GM21619 (cell line): ENCODE measurements around the gene LRRC18.

ENCODE experiments used
- ATAC-seq: cut with Tn5 transposase; IDR thresholded peaks from one replicate; pipeline ENCODE4 v1.9.1; 2021; ENCODE audit not compliant: unreplicated experiment

LRRC18 gene

DNA sequence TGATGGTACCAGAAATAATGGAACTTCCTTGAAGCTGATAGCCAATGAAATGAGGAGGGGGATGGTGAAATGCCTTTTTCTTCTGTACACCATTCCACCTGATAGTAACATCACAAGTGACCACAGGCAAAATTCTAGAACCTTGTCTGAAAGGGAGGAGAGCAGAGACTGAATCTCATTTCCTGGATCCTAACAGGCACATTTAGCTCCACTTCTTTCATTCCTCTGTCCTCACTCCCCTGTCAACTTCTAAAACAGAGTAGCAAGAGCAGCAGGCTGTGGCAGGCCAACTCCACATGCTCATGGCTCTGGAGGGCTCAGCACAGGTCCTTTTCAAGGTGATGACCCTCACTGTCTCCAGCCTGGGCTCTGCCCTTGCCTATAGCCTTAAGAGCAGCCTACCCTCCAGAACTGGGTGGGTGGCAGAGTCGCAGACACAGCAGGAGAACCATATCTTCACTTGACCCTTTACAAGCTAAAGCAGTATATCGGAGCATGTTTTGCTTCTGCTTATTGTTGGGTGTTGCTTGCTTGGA, at the start of gene LRRC18:
LRRC18 (minus strand) TSS at position 51 of the 536 bp plus-strand sequence. CDS start 25,685 bp downstream, outside the sequence.
- ATAC-seq = no peak

DNA sequence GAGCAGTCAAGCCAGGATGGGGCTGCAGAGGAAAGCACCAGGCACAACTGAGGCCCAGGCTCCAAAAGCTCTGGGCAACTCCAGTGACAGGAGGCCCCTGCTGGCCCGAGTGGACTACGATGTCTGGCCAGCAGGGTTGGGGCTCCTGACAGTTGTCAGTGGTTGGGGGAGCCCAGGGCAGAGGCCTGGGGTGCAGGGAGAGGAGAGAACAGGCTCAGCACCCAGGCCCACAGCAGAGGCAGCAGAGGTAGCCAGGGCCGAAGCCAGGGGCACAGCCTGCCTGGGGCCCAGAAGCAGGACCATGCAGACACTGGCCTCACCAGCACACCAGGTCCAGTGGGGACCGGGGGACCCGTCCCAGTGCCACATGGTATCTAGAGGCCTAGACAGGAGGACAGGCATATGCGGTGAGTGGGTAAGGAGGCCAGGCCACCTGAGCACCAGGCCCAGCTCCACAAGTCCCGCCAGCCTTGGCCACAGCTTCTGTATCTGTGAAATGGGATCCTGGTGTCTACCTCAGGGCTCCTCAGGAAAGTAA, 46.0 kb upstream of the LRRC18 start:
- no peak for ATAC-seq

GRCh38 chr10:48983648-48984351, 44.2 kb upstream of the LRRC18 start:
- ATAC-seq = no peak

DNA sequence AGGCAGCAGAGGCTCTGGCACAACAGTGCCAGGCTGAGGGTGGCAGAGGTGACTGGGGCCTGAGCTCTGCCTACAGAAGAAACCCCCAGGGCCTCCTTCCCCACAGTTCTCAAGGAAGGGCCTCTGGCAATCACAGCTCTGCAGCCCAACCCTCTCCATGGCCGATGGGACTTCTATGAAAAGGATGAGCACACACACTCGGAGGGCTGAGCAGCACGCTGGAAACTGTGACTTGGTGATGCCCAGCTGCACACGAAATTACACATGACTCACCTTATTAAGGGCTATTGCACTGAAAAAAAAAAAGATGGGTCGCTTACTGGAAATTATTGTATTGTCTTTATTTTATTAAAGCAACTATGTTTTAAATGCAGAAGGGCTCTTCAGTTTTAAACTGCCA, 42.9 kb upstream of the LRRC18 start:
- no peak for ATAC-seq

GRCh38 chr10:48981310-48981907, 41.8 kb upstream of the LRRC18 start:
- no peak for ATAC-seq

- no peak for ATAC-seq
These were observed 38.7 kb upstream of the LRRC18 start for GRCh38 chr10:48978318-48978717.

- ATAC-seq = no peak
These were observed 36.6 kb upstream of the LRRC18 start for GRCh38 chr10:48976196-48976595.

GRCh38 chr10:48974510-48975156, 35.0 kb upstream of the LRRC18 start:
- no peak for ATAC-seq

GRCh38 chr10:48973065-48973464, 33.4 kb upstream of the LRRC18 start:
- no peak for ATAC-seq

- ATAC-seq = no peak
These were observed 31.0 kb upstream of the LRRC18 start for GRCh38 chr10:48970654-48971053.

DNA sequence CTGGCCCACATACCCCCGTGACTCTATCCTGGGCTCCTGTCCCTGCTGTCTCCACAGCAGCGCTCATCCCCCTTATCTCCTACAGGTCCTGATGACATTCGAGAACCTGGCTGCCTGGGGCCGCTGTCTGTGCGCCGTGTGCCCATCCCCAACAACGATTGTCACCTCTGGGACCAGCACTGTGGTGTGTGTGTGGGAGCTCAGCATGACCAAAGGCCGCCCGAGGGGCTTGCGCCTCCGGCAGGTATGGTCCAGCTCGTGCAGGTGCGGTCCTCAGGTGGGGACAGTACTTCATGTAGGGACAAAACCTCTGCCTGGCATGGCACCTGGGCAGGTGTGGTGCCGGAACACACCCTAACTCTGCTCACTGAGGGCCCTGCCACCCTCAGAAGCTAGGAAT, 30.4 kb upstream of the LRRC18 start:
- ATAC-seq = no peak

- no peak for ATAC-seq
These were observed 28.4 kb upstream of the LRRC18 start for GRCh38 chr10:48968036-48968435.

DNA sequence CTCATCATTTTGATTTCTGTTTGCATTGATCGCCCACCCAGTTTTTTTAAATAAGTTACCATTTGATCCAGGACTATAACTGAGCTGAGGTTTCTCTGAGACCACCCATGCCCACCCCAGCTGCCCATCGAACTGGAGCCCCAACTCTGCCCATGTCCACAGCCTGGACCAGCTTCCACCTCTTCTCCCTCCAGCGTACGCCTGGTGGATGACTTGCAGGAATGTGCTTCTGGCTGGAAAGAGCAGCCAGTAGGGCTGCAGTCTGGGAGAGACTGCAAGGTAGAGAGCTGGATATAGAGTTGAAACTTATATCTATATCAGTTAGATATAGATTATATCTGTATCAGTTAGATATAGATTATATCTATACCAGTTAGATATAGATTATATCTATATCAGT, 25.8 kb upstream of the LRRC18 start:
- ATAC-seq = no peak

DNA sequence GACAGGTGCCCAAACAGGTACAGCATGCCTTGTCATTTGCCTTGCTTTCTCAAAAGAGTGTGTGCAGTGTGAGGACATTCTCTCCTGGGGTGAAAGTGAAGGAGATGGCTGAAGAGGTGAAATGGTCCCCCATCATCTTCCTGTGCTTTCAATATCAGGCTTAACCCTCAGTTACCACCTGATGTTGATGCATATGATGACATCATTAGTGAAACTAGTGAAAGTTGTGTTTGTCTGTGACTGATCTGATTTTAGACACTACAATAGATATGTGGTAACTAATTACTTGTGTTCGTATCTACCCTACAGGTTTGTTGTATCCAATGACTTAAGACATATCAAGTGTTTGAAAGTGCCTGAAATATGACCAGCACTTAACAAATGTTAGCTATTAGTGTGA, 24.4 kb upstream of the LRRC18 start:
- ATAC-seq = no peak

DNA sequence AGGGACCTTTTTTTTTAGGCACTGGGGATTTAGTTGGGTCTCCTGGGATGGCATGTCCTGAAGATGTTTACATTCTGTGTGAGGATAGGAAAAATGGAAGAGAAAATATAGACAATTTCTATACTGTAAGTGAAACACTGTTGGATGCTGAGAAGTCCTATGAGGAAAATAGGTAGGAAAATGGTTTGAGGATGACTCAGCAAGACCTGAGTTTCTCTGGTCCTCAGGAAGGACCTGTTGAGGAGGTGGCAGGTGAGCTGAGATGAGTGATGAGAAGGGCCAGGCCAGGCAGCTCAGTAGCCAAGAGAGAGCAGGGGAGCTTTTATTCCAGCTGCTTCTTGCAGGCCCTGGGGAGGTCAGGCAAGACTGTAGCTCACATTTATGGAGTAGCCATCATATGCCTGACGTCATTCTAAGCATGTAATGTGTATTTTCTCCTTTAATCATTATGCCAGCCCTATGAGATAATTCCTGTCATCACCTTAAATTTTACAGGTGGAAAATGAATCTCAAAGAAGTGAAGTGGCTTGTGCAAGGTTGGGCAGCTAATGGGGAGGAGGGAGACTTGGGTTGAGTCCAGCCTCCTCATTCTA, 19.1 kb upstream of the LRRC18 start:
- ATAC-seq = no peak

DNA sequence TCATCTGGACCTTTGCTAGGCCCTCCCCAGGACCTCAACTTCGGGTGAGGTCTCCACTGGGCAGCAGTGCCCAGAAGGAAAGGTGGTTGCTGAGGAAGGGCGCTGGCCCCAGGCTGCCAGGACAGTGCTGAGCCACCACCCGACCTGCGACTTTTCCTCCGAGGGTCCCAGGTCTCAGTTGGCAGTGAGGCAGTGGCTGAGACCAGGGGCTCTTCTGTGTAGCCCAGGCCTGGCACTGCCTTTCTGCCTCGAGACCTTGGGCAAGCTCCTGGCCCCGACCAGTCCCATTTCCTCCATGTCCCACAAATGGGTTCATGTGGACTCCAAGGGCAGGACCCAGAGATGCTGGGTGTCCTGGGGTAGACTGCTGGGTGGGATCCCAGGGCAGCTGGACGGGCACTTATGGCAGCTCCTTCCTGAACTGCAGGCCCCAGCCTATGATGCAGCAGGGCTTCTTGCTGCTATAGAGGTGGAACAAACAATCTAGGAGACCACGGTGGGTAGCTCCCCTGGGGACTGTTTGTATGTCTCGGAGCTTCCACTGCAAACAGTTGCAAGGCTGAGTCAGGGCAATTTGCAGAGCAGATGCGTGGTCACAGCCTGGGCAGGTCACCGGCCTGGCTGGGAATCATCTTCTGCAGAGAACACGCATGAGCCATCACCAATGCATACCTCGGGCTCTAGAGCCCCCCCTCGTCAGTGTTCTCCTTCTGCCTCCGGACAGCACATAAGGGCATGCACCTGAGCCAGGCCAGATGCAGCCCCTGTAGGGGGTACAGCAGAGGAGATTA, 17.9 kb upstream of the LRRC18 start:
- ATAC-seq = no peak

DNA sequence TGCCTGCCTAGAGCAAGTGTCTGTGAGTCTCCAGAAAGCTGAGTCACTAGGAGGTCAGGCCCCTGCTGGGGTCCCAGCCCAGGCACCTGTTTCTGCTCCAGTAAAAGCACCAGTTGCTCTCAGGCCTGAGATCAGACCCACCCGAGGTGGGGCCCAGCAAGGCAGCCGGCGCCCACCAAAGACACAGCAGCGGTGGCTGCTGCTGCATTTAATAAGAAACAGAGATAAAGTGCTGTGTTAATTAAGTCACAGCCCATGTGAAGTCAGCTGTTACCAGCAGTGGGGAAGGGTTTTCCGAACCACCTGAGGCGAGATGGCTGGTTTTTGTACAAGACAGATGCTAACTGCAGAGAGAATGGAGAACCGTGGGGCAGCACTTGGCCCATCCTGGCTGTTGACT, 12.1 kb upstream of the LRRC18 start:
- ATAC-seq = no peak

DNA sequence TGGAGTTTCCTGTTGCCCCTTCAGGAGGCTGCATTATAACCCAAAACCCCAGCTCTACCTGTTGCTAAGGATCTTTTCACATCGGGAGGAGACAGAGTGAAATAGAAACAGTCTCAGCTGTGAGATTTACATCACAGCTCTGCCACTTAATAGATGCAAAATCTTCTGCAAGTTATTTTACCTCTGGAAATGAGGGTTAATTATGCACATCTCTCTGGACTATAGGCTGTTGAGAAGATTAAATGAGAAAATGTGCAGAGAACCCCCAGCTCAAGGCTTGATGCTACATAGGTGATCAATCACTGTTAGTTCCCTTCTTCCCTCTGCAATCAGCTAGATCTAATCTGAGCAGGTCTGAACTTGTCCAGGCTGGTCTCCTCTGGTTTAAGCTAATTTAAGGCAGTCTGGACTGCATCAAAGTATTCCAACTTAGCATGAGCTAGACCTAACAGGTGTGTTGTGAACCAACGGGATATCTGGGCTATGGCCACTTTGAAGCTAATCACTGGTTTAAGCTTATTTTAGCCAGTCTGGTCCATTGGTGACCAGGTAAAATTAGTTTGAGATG, 8.9 kb upstream of the LRRC18 start:
- ATAC-seq = no peak

GRCh38 chr10:48947690-48948469, 8.2 kb upstream of the LRRC18 start:
- ATAC-seq = no peak
